ENCODE data around the gene LRFN4.
A peak's percentile ranks its signal among the peaks of the same experiment; 100 is the strongest.

LRFN4 gene

GRCh38 chr11:66889960-66890359 lies 33.1 kb downstream of the LRFN4 start:
- no peak for DNase-seq (ENCODE audit: low spot score)

- peak; percentile 94 for DNase-seq (ENCODE audit: low spot score)
Measured at GRCh38 chr11:66891851-66892660, 35.2 kb downstream of the LRFN4 start.

GRCh38 chr11:66892911-66893310 lies 36.0 kb downstream of the LRFN4 start:
- DNase-seq (ENCODE audit: low spot score), result no peak

GRCh38 chr11:66894141-66894540 lies 37.3 kb downstream of the LRFN4 start:
- DNase-seq (ENCODE audit: low spot score), result no peak

- DNase-seq (ENCODE audit: low spot score), result no peak
Measured at GRCh38 chr11:66901964-66902390, 45.1 kb downstream of the LRFN4 start.

GRCh38 chr11:66902486-66903177 lies 45.8 kb downstream of the LRFN4 start:
- DNase-seq (ENCODE audit: low spot score), result no peak

- DNase-seq (ENCODE audit: low spot score), result no peak
Measured at GRCh38 chr11:66904055-66904454, 47.2 kb downstream of the LRFN4 start.

- no peak for DNase-seq (ENCODE audit: low spot score)
Measured at GRCh38 chr11:66904561-66904960, 47.7 kb downstream of the LRFN4 start.

GRCh38 chr11:66904981-66905521 lies 48.2 kb downstream of the LRFN4 start:
- DNase-seq (ENCODE audit: low spot score), result no peak

GRCh38 chr11:66905631-66906030 lies 48.8 kb downstream of the LRFN4 start:
- DNase-seq (ENCODE audit: low spot score), result no peak

- DNase-seq (ENCODE audit: low spot score), result no peak
Measured at GRCh38 chr11:66906061-66906733, 49.3 kb downstream of the LRFN4 start.

- DNase-seq (ENCODE audit: low spot score), result no peak
Measured at GRCh38 chr11:66907751-66908630, 51.1 kb downstream of the LRFN4 start.

GRCh38 chr11:66909181-66909580 lies 52.3 kb downstream of the LRFN4 start:
- no peak for DNase-seq (ENCODE audit: low spot score)

GRCh38 chr11:66910016-66910415 lies 53.2 kb downstream of the LRFN4 start:
- DNase-seq (ENCODE audit: low spot score), result no peak

Data from activated CD4-positive, alpha-beta T cell treated with anti-CD3 and anti-CD28 coated beads, Interleukin-2, Interleukin-4, amounts not matched to agents 100 ng/mL and 50 ng/mL, durations not matched to agents 16 hours and 8 hours (primary cell).